ENCODE results near the gene PLEKHM3.

PLEKHM3 gene

GRCh38 chr2:207777124-207777523, 248.2 kb downstream of the PLEKHM3 start:
- TF ChIP-seq RAD21 (IDR thresholded peaks at IDR 0.05; ENCODE audit: low read depth), result peak; percentile 9; the same call in 1 of the 2 replicates
- TF ChIP-seq REST (IDR thresholded peaks at IDR 0.05; ENCODE audit: low read depth), result no peak
- peak; percentile 76 for TF ChIP-seq MAX (IDR thresholded peaks at IDR 0.05)
- no peak for TF ChIP-seq CEBPB (IDR thresholded peaks at IDR 0.05)
- peak; percentile 73 for TF ChIP-seq NFIC (IDR thresholded peaks at IDR 0.05)
- TF ChIP-seq FOXM1 (IDR thresholded peaks at IDR 0.05; ENCODE audit: borderline replicate concordance, low read depth), result no peak
- TF ChIP-seq USF1 (IDR thresholded peaks at IDR 0.05), result no peak

- TF ChIP-seq NFIC (IDR thresholded peaks at IDR 0.05), result no peak
- no peak for TF ChIP-seq RAD21 (IDR thresholded peaks at IDR 0.05; ENCODE audit: low read depth)
- no peak for TF ChIP-seq USF1 (IDR thresholded peaks at IDR 0.05)
- TF ChIP-seq ZBTB7A (IDR thresholded peaks at IDR 0.05; ENCODE audit: low read depth), result no peak
- TF ChIP-seq TAF1 (IDR thresholded peaks at IDR 0.05; ENCODE audit: low read depth), result no peak
- no peak for TF ChIP-seq MAX (IDR thresholded peaks at IDR 0.05)
These were observed 249.9 kb downstream of the PLEKHM3 start for GRCh38 chr2:207775473-207775872.

GRCh38 chr2:207772844-207773205, 252.5 kb downstream of the PLEKHM3 start:
- TF ChIP-seq YY1 (IDR thresholded peaks at IDR 0.05; ENCODE audit: low read depth), result no peak
- no peak for TF ChIP-seq TEAD4 (IDR thresholded peaks at IDR 0.05)
- TF ChIP-seq TCF12 (IDR thresholded peaks at IDR 0.05; ENCODE audit: low read depth), result no peak
- TF ChIP-seq EGR1 (IDR thresholded peaks at IDR 0.05), result no peak
- no peak for TF ChIP-seq EP300 (IDR thresholded peaks at IDR 0.05; ENCODE audit: borderline replicate concordance)
- TF ChIP-seq REST (IDR thresholded peaks at IDR 0.05; ENCODE audit: low read depth), result no peak
- TF ChIP-seq MAX (IDR thresholded peaks at IDR 0.05), result no peak
- TF ChIP-seq USF1 (IDR thresholded peaks at IDR 0.05), result no peak
- no peak for TF ChIP-seq ZBTB7A (IDR thresholded peaks at IDR 0.05; ENCODE audit: low read depth)
- TF ChIP-seq FOXM1 (IDR thresholded peaks at IDR 0.05; ENCODE audit: borderline replicate concordance, low read depth), result no peak
- no peak for TF ChIP-seq NFIC (IDR thresholded peaks at IDR 0.05)
- TF ChIP-seq CEBPB (IDR thresholded peaks at IDR 0.05), result no peak
- TF ChIP-seq RAD21 (IDR thresholded peaks at IDR 0.05; ENCODE audit: low read depth), result no peak
- no peak for TF ChIP-seq TAF1 (IDR thresholded peaks at IDR 0.05; ENCODE audit: low read depth)
- no peak for TF ChIP-seq CREB1 (IDR thresholded peaks at IDR 0.05; ENCODE audit: low read depth)

GRCh38 chr2:207772081-207772843, 253.1 kb downstream of the PLEKHM3 start:
- TF ChIP-seq EP300 (IDR thresholded peaks at IDR 0.05; ENCODE audit: borderline replicate concordance) (no peak), CREB1 (IDR thresholded peaks at IDR 0.05; ENCODE audit: low read depth) (no peak), CEBPB (IDR thresholded peaks at IDR 0.05) (no peak), TCF12 (IDR thresholded peaks at IDR 0.05; ENCODE audit: low read depth) (no peak), RAD21 (IDR thresholded peaks at IDR 0.05; ENCODE audit: low read depth) (no peak), TAF1 (IDR thresholded peaks at IDR 0.05; ENCODE audit: low read depth) (no peak), TEAD4 (IDR thresholded peaks at IDR 0.05) (no peak), MAX (IDR thresholded peaks at IDR 0.05) (no peak)

- TF ChIP-seq FOXM1 (IDR thresholded peaks at IDR 0.05; ENCODE audit: borderline replicate concordance, low read depth) (no peak), MAX (IDR thresholded peaks at IDR 0.05) (no peak)
These were observed 253.9 kb downstream of the PLEKHM3 start for GRCh38 chr2:207771421-207771820.
